Right cardiac atrium (tissue), 5 donors: ENCODE data around the gene YPEL5. TPM values are rescaled to one million over a fixed set of nuclear protein-coding genes. Genes with fewer than 3 reads are reported as not detected.
"Not testable (repeated sequence)": the region's sequence is repeated elsewhere in the genome, so short reads cannot be mapped to it uniquely, and the experiment has no call there.

Experiments used
- ATAC-seq, 2 donors: fragments of 200-7000 bp; cut with Tn5 transposase; one replicate each; pipeline versions ENCODE4 v1.8.0 to v1.9.1; 2020; ENCODE audit warnings: moderate library complexity in 2 of 2, mild to moderate bottlenecking in 1 of 2
- DNase-seq, 3 donors: peaks; one replicate each; pipeline ENCODE4 v3.0.0-alpha.2; 2020
- H3K27ac ChIP-seq: one replicate; pipeline ENCODE4 v1.5.1; 2013; ENCODE audit warnings: mild to moderate bottlenecking, low read length, control low read depth, moderate library complexity
- H3K27me3 ChIP-seq: one replicate; pipeline ENCODE4 v1.6.1; 2013; ENCODE audit not compliant: control insufficient read depth, insufficient read depth
- H3K4me1 ChIP-seq: one replicate; pipeline ENCODE4 v1.6.1; 2013; ENCODE audit warnings: low read length; ENCODE audit not compliant: control insufficient read depth, insufficient read depth
- H3K4me3 ChIP-seq: one replicate; pipeline ENCODE4 v1.5.1; 2013; ENCODE audit warnings: low read length, control low read depth
- H3K9me3 ChIP-seq: one replicate; pipeline ENCODE4 v1.6.1; 2013; ENCODE audit warnings: low read length; ENCODE audit not compliant: control insufficient read depth
- WGBS: extraction: QIAGEN DNeasy Blood & Tissue Kit; methylation state at CpG from one replicate; pipeline ENCODE4 v1.1.7; 2013; 5-methylcytosine and 5-hydroxymethylcytosine counted together
- intact Hi-C, 4 donors: fragments of 100-400 bp; cut with DNase I; formaldehyde crosslinking; loops; one replicate each; pipeline versions ENCODE4 v1.11.0 to v1.14.0; 2022 to 2023
- long read RNA-seq, 4 donors: library from polyadenylated mRNA; unstranded; transcript quantifications; one replicate each; pipeline ENCODE4 v2.0.0, GENCODE V29; 2020 to 2021
- polyA plus RNA-seq: library from polyadenylated mRNA; stranded (reverse); fragments of 200-250 nt; gene quantifications from one replicate; pipeline ENCODE4 v1.2.3, GENCODE V29; 2013
- total RNA-seq, 4 donors: library from RNA; stranded (reverse); fragmentation: NEBNext Ultra II Directional; extraction: Animal tissue kit (Norgen Biotek cat#: 25700); gene quantifications; one replicate each; pipeline ENCODE4 v1.2.1, GENCODE V29; 2021
- donor health status: healthy with polysubstance abuse.
- donor health status: DM: no; HTN: yes; CAD: no.
- donor health status: DM: no; HTN: no; CAD: no.
- donor health status: DM: no; HTN: yes; CAD: no; lungs with severe emphysema.
- donor health status: DM: yes; HTN: yes; CAD: no.

Gene YPEL5
- total RNA-seq (10 to 100 TPM; 56.9 to 71.7 (median 59.8) TPM), polyA plus RNA-seq (49.5 TPM)
- long read RNA-seq, donor 1, transcript YPEL5-201 (3 exons, 2,182 nt): major isoform, 71 of 96 reads
- long read RNA-seq, donor 1, partial matches to known transcripts: 3 of 96 reads
- long read RNA-seq, donor 1, other reads (novel, unspliced or antisense): 14 of 96 reads
- long read RNA-seq, donor 2, transcript YPEL5-201 (3 exons, 2,182 nt): major isoform, 36 of 45 reads
- long read RNA-seq, donor 2, partial matches to known transcripts: 0 of 45 reads
- long read RNA-seq, donor 2, other reads (novel, unspliced or antisense): 8 of 45 reads
- long read RNA-seq, donor 3, transcript YPEL5-210 (2 exons, 935 nt): minor isoform, 5 of 283 reads
- long read RNA-seq, donor 3, transcript YPEL5-206 (3 exons, 653 nt): minor isoform, 5 of 283 reads
- long read RNA-seq, donor 3, transcript YPEL5-202 (4 exons, 2,499 nt): minor isoform, 9 of 283 reads
- long read RNA-seq, donor 3, transcript YPEL5-201 (3 exons, 2,182 nt): major isoform, 214 of 283 reads
- long read RNA-seq, donor 3, partial matches to known transcripts: 1 of 283 reads
- long read RNA-seq, donor 3, other reads (novel, unspliced or antisense): 45 of 283 reads
- long read RNA-seq, donor 4, transcript YPEL5-201 (3 exons, 2,182 nt): major isoform, 33 of 50 reads
- long read RNA-seq, donor 4, partial matches to known transcripts: 1 of 50 reads
- long read RNA-seq, donor 4, other reads (novel, unspliced or antisense): 10 of 50 reads

DNA sequence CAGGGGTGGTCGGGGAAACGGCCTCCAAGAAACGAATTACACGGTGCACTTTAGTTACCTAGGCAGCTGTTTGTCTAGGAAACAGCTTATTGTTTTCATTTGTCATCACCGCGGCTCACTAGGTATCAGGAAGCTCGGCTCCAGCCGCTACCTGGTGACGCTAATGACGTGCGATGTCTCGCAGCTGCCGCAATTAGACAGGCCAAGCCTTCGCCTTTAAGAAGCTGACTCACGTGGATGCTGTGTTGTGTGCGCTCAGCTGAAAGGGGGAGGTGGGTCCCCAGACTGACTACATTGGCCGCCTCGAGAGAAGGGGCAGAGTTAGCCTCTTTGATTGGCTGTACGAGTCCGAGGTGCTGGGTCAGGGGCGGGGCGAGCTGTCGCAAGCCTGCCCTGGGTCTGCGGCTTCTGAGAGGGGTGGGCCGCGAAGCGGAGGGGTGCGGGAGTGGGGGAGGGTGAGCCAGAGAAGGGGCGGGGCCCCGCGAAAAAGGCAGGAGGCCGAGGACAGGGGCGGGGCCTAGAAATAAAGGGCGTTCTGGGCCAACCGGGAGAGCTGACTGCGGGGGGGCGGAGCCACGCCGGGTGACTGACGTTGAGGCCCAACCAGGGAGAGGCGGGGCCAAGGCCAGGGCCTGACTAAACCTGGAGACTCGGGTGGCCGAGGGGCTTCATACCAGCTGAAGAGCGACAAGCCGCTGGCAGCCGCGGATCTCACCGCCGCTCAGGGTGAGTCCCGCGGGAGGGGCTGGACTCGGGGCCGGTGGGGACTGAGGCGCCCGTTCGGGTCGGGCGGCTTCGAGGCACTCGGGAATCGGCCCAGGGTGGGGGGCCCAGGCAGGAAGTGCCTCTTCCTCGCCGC, at the start of gene YPEL5:
Gene YPEL5, plus strand, starts transcription at position 671 of the 859 bp plus-strand sequence. CDS start 9,645 bp downstream, outside the sequence.
- DNase-seq (peak; percentile 99 to 100 (median 99)), ATAC-seq (peak; percentile 99)
- H3K4me1 ChIP-seq: no peaks in the 10 kb centered on the region
- intact Hi-C loops: no loop called here
- H3K27ac ChIP-seq: peak within 1 kb of the TSS; percentile 71
- no peaks in the 10 kb centered on the region for H3K27me3 ChIP-seq
- WGBS: under 1% methylated on average over 63 of the region's 63 CpGs
- peak within 1 kb of the TSS; percentile 84 for H3K4me3 ChIP-seq
- no peaks in the 10 kb centered on the region for H3K9me3 ChIP-seq

DNA sequence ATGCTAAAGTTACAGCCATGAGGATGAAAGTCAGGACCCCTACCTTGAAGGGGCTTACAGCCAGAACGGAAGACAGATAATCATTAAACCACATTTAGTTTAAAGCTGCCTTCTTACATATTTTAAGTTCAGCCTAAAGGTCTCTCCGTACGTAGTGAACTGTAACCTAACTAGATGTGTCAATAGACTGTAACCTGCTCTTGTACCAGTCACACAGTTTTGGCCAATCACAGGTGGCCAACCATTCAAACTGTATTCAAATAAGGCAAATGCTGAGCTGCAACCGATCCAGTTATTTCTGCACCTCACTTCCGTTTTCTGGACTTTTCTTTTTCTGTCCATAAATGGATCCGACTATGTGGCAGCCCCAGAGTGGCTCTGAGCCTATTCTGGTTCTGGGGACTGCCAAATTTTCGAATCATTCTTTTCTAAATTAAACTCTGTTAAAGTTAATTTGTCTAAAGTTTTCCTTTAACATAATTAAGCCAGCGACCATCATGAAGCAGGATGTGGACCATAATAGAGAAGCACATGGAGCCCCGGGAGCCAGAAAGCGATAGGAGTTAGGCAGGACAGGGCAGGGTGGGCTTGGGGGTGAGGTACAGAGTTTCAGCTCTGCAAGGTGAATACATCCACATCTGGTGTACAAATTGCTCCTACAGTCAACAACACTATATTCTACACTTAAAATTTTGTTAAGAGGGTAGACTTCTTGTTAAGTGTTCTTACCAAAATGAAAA, 48.4 kb upstream of the YPEL5 start:
- intact Hi-C loops: no loop called here
- WGBS: 75% methylated on average over 10 of the region's 10 CpGs
- ATAC-seq (no peak), DNase-seq (no peak)
- H3K27ac ChIP-seq: no peak overlapping the region
- H3K9me3 ChIP-seq: no peaks in the 10 kb centered on the region
- H3K4me1 ChIP-seq: no peaks in the 10 kb centered on the region
- H3K4me3 ChIP-seq: no peak overlapping the region
- no peaks in the 10 kb centered on the region for H3K27me3 ChIP-seq

DNA sequence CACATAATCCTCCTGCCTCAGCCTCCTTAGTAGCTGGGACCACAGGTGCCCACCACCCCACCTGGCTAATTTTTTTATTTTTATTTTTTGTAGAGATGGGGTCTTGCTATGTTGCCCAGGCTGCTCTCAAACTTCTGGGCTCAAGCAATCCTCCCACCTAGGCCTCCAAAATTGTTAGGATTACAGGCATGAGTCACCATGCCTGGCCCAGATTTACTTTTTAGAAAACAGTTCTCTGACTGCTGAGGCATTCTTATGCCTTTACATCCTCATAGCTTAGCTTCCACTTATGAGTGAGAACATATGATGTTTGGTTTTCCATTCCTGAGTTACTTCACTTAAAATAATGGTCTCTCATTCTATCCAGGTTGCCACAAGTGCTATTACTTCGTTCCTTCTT, 47.4 kb upstream of the YPEL5 start:
- DNase-seq, intact Hi-C loops, H3K9me3 ChIP-seq, H3K4me1 ChIP-seq, H3K27ac ChIP-seq, ATAC-seq, H3K27me3 ChIP-seq, H3K4me3 ChIP-seq: not testable (repeated sequence)
- WGBS: 70% methylated on average over 1 of the region's 1 CpG

DNA sequence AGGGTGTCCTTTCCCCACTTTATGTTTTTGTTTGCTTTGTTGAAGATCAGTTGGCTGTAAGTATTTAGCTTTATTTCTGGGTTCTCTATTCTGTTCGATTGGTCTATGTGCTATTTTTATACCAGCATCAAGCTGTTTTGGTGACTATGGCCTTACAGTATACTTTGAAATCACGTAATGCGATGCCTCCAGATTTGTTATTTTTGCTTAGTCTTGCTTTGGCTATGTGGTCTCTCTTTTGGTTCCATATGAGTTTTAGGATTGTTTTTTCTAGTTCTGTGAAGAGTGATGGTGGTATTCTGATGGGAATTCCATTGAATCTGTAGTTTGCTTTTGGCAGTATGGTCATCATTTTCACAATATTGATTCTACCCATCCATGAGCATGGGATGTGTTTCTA, 46.1 kb upstream of the YPEL5 start:
- H3K9me3 ChIP-seq, ATAC-seq, H3K4me3 ChIP-seq, intact Hi-C loops, H3K27ac ChIP-seq, H3K4me1 ChIP-seq, H3K27me3 ChIP-seq, DNase-seq: not testable (repeated sequence)
- 78% methylated on average over 3 of the region's 3 CpGs for WGBS

DNA sequence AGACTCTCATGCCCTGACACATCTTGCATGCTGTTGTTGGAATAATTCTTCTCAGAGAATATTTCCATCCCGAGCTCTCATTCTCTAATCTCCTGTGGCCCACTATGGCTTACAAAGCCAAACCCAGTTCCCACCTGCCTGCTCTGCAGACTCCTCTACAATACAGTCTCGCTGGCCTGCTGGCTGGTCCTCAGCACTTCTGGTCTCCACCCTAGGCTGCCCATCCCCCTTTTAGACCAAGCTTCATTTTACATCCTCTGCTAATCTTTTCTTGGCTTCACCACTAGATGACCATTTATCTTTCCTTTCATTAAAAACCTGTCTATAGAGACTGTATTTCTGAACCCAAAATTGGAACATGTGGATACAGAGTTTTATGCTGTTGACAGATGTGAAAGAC, 42.5 kb upstream of the YPEL5 start:
- 69% methylated on average over 2 of the region's 2 CpGs for WGBS
- DNase-seq (no peak), ATAC-seq (no peak)
- Histone ChIP-seq H3K27ac (no peak overlapping the region), H3K27me3 (no peaks in the 10 kb centered on the region), H3K4me3 (no peak overlapping the region), H3K4me1 (no peaks in the 10 kb centered on the region), H3K9me3 (no peaks in the 10 kb centered on the region)
- intact Hi-C loops: no loop called here

DNA sequence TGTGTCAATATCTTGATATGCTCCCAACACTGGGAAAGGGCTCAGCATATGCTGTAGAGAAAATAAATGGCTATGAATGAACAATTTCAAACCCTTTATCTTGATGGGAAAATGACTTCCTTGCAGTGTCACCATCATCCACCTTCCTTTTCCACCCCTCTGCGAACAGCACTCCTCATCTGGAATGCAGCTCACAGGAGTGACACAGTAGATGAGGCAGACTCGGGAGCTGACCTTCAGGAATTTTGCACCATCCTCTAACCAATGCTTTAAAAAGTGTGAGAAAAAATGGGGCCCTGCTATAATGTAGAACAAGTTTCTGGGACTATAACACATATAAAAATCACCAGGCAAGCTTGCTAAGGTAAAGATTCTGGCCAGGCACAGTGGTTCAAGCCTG, 41.3 kb upstream of the YPEL5 start:
- Histone ChIP-seq H3K27ac (no peak overlapping the region), H3K4me1 (no peaks in the 10 kb centered on the region), H3K4me3 (no peak overlapping the region), H3K9me3 (no peaks in the 10 kb centered on the region), H3K27me3 (no peaks in the 10 kb centered on the region)
- DNase-seq (no peak), ATAC-seq (no peak)
- WGBS: 63% methylated on average over 2 of the region's 2 CpGs
- intact Hi-C loops: no loop called here

DNA sequence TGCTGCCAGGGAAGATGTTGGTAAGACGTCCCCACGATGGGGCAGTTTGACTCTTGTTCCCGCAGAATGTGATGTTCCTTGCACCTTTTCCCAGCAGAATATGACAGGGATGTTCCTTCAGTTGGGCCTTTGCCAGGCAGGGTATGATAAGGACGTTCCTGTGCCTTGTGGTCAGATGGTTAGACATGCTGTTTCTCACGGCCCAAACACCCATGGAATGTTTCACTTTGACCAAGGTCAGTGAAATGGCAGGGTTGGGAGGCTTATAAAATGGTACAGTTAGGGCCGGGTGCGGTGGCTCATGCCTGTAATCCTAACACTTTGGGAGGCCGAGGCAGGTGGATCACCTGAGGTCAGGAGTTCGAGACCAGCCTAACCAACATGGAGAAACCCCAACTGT, 40.3 kb upstream of the YPEL5 start:
- Histone ChIP-seq H3K27ac (no peak overlapping the region), H3K9me3 (no peaks in the 10 kb centered on the region), H3K4me1 (no peaks in the 10 kb centered on the region), H3K27me3 (no peaks in the 10 kb centered on the region), H3K4me3 (no peak overlapping the region)
- 58% methylated on average over 9 of the region's 9 CpGs for WGBS
- DNase-seq (no peak), ATAC-seq (no peak)
- intact Hi-C loops: no loop called here

DNA sequence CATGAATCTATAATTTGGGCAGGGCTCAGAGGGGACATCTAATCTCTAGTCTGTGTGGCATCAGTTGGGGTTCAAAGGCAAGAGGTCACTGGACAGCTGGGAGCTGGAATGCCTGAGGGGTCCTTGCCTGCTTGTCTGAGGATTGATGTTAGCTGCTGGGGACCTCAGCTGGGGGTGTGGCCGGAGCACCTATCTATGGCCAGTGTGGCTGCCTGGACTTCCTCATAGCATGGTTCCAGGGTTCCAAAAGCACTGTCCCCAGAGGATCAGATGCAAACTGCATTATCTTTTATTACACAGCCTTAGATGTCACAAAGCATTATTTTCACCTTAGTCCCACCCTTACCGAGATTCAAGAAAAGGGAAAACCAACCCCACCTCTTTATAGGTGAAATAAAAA, 38.6 kb upstream of the YPEL5 start:
- no peaks in the 10 kb centered on the region for H3K4me1 ChIP-seq
- H3K27me3 ChIP-seq: no peaks in the 10 kb centered on the region
- H3K9me3 ChIP-seq: no peaks in the 10 kb centered on the region
- no peak overlapping the region for H3K27ac ChIP-seq
- intact Hi-C loops: no loop called here
- no peak overlapping the region for H3K4me3 ChIP-seq
- no peak for ATAC-seq
- WGBS: 84% methylated on average over 2 of the region's 2 CpGs
- DNase-seq: no peak

DNA sequence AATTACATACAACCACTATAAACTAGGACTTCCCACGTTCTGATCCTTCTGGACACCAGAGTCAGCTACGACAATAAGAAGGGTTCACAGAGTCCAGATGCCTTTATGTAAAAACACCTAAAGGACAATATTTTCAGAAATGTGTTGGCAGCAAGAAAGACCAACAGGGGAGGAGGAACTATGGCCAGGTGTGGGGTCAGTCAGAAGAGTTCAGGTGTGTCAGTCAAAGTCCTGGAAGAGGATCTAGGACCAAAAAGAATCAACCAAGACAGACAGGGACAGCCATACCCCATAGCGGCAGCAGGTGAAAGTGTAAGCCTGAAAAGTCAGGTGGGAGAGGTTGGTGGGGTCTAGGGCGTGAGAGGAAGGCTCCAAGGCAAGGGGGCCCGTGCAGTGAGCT, 38.0 kb upstream of the YPEL5 start:
- Histone ChIP-seq H3K4me1 (no peaks in the 10 kb centered on the region), H3K27ac (no peak overlapping the region), H3K27me3 (no peaks in the 10 kb centered on the region), H3K9me3 (no peaks in the 10 kb centered on the region), H3K4me3 (no peak overlapping the region)
- ATAC-seq (no peak), DNase-seq (no peak)
- 78% methylated on average over 5 of the region's 5 CpGs for WGBS
- intact Hi-C loops: no loop called here

DNA sequence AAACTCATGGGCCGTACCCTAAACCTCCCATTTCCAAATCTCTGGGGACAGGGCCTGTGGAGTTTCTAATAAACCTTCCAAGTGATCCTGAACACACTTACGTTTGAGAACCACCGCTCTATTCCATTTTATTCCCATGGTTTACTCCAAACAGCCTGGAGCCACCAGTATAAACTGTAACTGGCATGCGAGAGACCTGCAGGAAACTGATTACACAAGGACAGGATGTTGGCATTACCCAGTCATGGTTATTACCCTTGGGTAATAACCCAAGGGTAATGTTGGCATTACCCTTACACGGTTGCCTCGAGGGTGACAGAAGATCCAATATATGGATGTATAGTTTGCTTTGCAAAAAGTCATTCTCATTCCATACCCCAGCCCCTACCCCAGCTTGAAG, 37.0 kb upstream of the YPEL5 start:
- DNase-seq: no peak
- Histone ChIP-seq H3K4me3 (no peak overlapping the region), H3K27ac (no peak overlapping the region), H3K9me3 (no peaks in the 10 kb centered on the region), H3K27me3 (no peaks in the 10 kb centered on the region), H3K4me1 (no peaks in the 10 kb centered on the region)
- ATAC-seq: no peak
- 72% methylated on average over 6 of the region's 6 CpGs for WGBS
- intact Hi-C loops: no loop called here
